ENCODE data around the gene IFIH1. TPM values are rescaled to one million over a fixed set of nuclear protein-coding genes. Genes with fewer than 3 reads are reported as not detected.

Gene IFIH1
- total RNA-seq, 1 donor from 2014 or later, result 10.7 TPM

- H3K9me3 Mint-ChIP-seq, result no peaks in the 10 kb centered on the region
- TF ChIP-seq CTCF (IDR thresholded peaks at IDR 0.05; ENCODE audit: unreplicated experiment), result no peak
- H3K4me1 Mint-ChIP-seq, result peaks cover 3% of the 10 kb centered on the region
- no peak overlapping the region for H3K27ac Mint-ChIP-seq
- H3K27me3 Mint-ChIP-seq (ENCODE audit: low read depth), result no peaks in the 10 kb centered on the region
- no peaks in the 10 kb centered on the region for H3K36me3 Mint-ChIP-seq
- no peak overlapping the region for H3K4me3 Mint-ChIP-seq
- DNase-seq (ENCODE audit: low spot score in 2 of 2, unreplicated experiment in 2 of 2), result no peak
These were observed 19.7 kb downstream of the IFIH1 start for GRCh38 chr2:162298669-162299335.

- Mint-ChIP-seq H3K27me3 (ENCODE audit: low read depth) (no peaks in the 10 kb centered on the region), H3K27ac (no peak overlapping the region), H3K4me1 (peaks cover 3% of the 10 kb centered on the region), H3K36me3 (no peaks in the 10 kb centered on the region), H3K4me3 (no peak overlapping the region), H3K9me3 (no peaks in the 10 kb centered on the region)
- peak in 1 of 2 experiments; percentile 52 for DNase-seq (ENCODE audit: low spot score in 2 of 2, unreplicated experiment in 2 of 2)
- TF ChIP-seq CTCF (IDR thresholded peaks at IDR 0.05; ENCODE audit: unreplicated experiment), result peak; percentile 92
These were observed 20.4 kb downstream of the IFIH1 start for GRCh38 chr2:162297925-162298552.

- DNase-seq (ENCODE audit: low spot score in 2 of 2, unreplicated experiment in 2 of 2), result no peak
- no peak overlapping the region for H3K4me3 Mint-ChIP-seq
- H3K27ac Mint-ChIP-seq, result no peak overlapping the region
- no peak for TF ChIP-seq CTCF (IDR thresholded peaks at IDR 0.05; ENCODE audit: unreplicated experiment)
- H3K9me3 Mint-ChIP-seq, result no peaks in the 10 kb centered on the region
- H3K27me3 Mint-ChIP-seq (ENCODE audit: low read depth), result no peaks in the 10 kb centered on the region
- H3K36me3 Mint-ChIP-seq, result no peaks in the 10 kb centered on the region
- peaks cover 3% of the 10 kb centered on the region for H3K4me1 Mint-ChIP-seq
These were observed 23.5 kb downstream of the IFIH1 start for GRCh38 chr2:162295009-162295408.

- H3K4me1 Mint-ChIP-seq, result peaks cover 3% of the 10 kb centered on the region
- TF ChIP-seq CTCF (IDR thresholded peaks at IDR 0.05; ENCODE audit: unreplicated experiment), result no peak
These were observed 25.2 kb downstream of the IFIH1 start for GRCh38 chr2:162293122-162293786.

GRCh38 chr2:162291748-162292147 is 26.7 kb downstream of the IFIH1 start:
- no peak overlapping the region for H3K27ac Mint-ChIP-seq

More at GRCh38 chr2:162293122-162293786, 25.2 kb downstream of the IFIH1 start:
- Mint-ChIP-seq H3K27me3 (ENCODE audit: low read depth) (no peaks in the 10 kb centered on the region), H3K9me3 (no peaks in the 10 kb centered on the region), H3K27ac (no peak overlapping the region), H3K36me3 (no peaks in the 10 kb centered on the region), H3K4me3 (no peak overlapping the region)
- DNase-seq (ENCODE audit: low spot score in 2 of 2, unreplicated experiment in 2 of 2), result no peak

More at GRCh38 chr2:162291748-162292147, 26.7 kb downstream of the IFIH1 start:
- no peak for TF ChIP-seq CTCF (IDR thresholded peaks at IDR 0.05; ENCODE audit: unreplicated experiment)
- no peak for DNase-seq (ENCODE audit: low spot score in 2 of 2, unreplicated experiment in 2 of 2)
- no peaks in the 10 kb centered on the region for H3K4me1 Mint-ChIP-seq
- H3K36me3 Mint-ChIP-seq, result no peaks in the 10 kb centered on the region
- no peak overlapping the region for H3K4me3 Mint-ChIP-seq
- H3K27me3 Mint-ChIP-seq (ENCODE audit: low read depth), result no peaks in the 10 kb centered on the region
- no peaks in the 10 kb centered on the region for H3K9me3 Mint-ChIP-seq

Data from mesothelial cell of epicardium (in vitro differentiated cells).